ENCODE measurements around the gene PIGC. TPM values are rescaled to one million over a fixed set of nuclear protein-coding genes. Genes with fewer than 3 reads are reported as not detected.

PIGC gene
- total and polyA plus RNA-seq, 2 donors (not counting 3 experiments of a cell fraction or from before 2014, with no cell fraction given) = 16.1 to 25.8 TPM

DNA sequence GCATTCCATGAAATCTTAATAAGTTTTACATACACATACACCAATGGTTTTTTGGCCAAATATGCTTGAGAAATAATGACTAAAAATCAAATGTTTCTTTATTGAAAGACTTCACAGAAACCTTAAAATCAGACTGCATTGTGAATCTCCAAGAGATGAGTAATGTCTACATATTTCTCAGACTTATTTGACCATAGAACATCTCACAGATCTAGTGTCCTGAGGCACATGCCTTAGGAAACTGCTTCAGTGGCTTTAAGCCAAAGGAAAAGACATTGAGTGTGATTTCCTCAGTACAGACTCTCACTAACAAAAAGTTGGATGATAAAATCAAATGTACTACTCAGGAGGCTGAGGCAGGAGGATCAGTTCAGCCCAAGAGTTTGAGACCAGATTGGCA, 29.5 kb downstream of the PIGC start:
- no TSS peak for BruUV-seq (replicated peaks)
- Histone ChIP-seq H3K27me3 (ENCODE audit: control insufficient read depth in 2 of 2, insufficient read depth in 2 of 2, low read length in 2 of 2) (no peaks in the 10 kb centered on the region), H3K4me1 (ENCODE audit: control insufficient read depth, extremely low read depth, insufficient read depth, low read length) (no peaks in the 10 kb centered on the region), H3K4me3 (replicated peaks in 1 of 3; ENCODE audit: insufficient read depth in 1 of 3, low read depth in 1 of 3, low read length in 3 of 3) (no peak overlapping the region), H4K20me1 (replicated peaks; ENCODE audit: control insufficient read depth, extremely low read depth, insufficient read depth, low read length) (no peaks in the 10 kb centered on the region), H2AFZ (ENCODE audit: low read depth, low read length) (no peak overlapping the region), H3K9me3 (replicated peaks; ENCODE audit: control insufficient read depth, insufficient read depth, low read length) (no peaks in the 10 kb centered on the region), H3K4me2 (ENCODE audit: insufficient read depth, low read length) (no peak overlapping the region), H3K9ac (replicated peaks; ENCODE audit: extremely low read depth, insufficient read depth, low read length) (no peak overlapping the region), H3K79me2 (ENCODE audit: control insufficient read depth, insufficient read depth, low read length) (no peaks in the 10 kb centered on the region), H3K27ac (ENCODE audit: insufficient read depth, low read depth, low read length) (no peak overlapping the region), H3K9me1 (replicated peaks; ENCODE audit: control insufficient read depth, extremely low read depth, insufficient read depth, low read length) (no peaks in the 10 kb centered on the region), H3K36me3 (ENCODE audit: control insufficient read depth in 2 of 2, extremely low read depth in 1 of 2, insufficient read depth in 2 of 2, low read length in 2 of 2) (no peaks in the 10 kb centered on the region)
- POLR2A ChIA-PET = no interaction called here
- dilution Hi-C loops (cut with MboI; ENCODE audit: extremely low pct_ligation_motif_present, low sequenced_read_pairs) = loop anchor here (25.0 kb wide), 1 partner anchor 402 kb away; no protein-coding TSS in a partner anchor
- DNase-seq (ENCODE audit: low read depth, low spot score) (no peak), FAIRE-seq (no peak)
- CTCF ChIA-PET = interaction anchor here (0.7 to 1.0 kb wide), 2 partner anchors 15 to 412 kb away, joined by 3 read pairs; no protein-coding TSS in a partner anchor
- intact Hi-C loops (cut with micrococcal nuclease) = no loop called here
- no peak for TF ChIP-seq POLR2AphosphoS5 (IDR thresholded peaks at IDR 0.05; ENCODE audit: insufficient read depth, low read depth, low read length)
- TF ChIP-seq MYC (IDR thresholded peaks at IDR 0.05; ENCODE audit: low read depth, low read length) = no peak
- no peak for TF ChIP-seq JUN (IDR thresholded peaks at IDR 0.05; ENCODE audit: borderline replicate concordance, insufficient read depth, insufficient read length, low read depth)
- TF ChIP-seq POLR2A (IDR thresholded peaks at IDR 0.05; ENCODE audit: low read depth, low read length) = no peak
- TF ChIP-seq FOS (IDR thresholded peaks at IDR 0.05; ENCODE audit: borderline replicate concordance, insufficient read depth, low read length) = no peak
- no peak for TF ChIP-seq CTCF (IDR thresholded peaks at IDR 0.05; ENCODE audit: extremely low read depth in 1 of 2, insufficient read depth in 1 of 2, low read depth in 1 of 2, low read length in 2 of 2)
- TF ChIP-seq EZH2 (IDR thresholded peaks at IDR 0.05; ENCODE audit: borderline replicate concordance, low read depth, low read length, severe bottlenecking) = no peak
- TF ChIP-seq, protein P1, sequence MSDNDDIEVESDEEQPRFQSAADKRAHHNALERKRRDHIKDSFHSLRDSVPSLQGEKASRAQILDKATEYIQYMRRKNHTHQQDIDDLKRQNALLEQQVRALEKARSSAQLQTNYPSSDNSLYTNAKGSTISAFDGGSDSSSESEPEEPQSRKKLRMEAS (IDR thresholded peaks at IDR 0.05; ENCODE audit: insufficient read depth, insufficient read length) = no peak
- TF ChIP-seq GATA2 (IDR thresholded peaks at IDR 0.05; ENCODE audit: insufficient read depth, insufficient read length, low read depth, low read length) = no peak
